ENCODE results near the gene GALNT2.

Gene GALNT2

DNA sequence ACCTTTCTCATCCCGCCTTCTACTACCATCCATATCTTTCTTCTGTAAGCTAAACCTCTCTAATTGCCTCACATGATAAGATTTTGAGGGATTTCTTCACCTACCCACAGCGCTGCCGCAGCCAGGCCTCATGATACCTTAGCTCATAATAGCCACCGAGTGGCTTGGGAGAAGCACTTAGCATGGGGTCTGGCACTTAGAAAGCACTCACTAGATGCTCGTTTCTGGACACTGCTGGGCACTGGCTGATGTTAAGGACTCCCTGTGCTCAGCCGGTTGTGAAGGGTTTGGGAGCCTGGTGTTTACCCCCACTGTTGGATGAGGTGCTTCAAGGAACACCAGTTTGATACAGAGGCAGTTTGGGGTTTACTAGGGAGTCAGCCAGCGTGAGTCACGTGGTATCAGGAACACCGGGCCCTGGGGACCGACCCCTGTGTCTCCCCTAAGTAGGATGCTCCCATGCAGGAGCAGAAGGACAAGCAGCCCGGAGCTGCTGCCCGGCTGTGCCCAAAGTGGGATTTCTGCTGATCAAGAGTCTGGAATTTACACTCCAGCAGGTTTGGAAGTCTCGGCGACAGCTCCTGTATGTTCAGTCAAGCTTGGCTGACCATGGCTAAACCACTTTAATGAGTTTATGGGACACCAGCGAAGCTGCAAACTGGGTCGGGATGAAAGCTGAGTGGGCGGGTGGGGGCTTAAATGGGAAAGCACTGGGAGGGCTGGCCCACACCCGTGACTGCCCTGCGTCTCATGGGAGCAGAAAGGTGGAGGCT, 63.3 kb downstream of the GALNT2 start:
- no peak for DNase-seq (ENCODE audit: low spot score)

DNA sequence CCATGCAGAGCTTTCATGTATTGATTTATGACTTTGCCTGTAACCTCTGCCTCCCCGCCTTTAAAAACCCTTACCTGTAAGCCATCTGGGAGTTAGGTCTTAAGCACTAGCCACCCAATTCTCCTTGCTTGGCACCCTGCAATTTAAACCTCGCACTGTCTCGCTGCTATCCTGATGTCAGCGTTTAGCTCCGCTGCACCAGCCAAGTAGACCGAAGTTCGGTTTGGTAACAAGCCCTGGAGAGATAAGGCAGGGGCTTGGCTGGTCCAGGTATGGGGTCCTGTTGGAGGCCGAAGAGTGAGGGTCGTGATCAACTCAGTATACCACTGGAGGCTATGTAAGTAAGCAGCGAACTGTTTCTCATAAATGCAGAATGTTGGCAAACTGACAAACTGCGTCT, 64.4 kb downstream of the GALNT2 start:
- no peak for DNase-seq (ENCODE audit: low spot score)

DNA sequence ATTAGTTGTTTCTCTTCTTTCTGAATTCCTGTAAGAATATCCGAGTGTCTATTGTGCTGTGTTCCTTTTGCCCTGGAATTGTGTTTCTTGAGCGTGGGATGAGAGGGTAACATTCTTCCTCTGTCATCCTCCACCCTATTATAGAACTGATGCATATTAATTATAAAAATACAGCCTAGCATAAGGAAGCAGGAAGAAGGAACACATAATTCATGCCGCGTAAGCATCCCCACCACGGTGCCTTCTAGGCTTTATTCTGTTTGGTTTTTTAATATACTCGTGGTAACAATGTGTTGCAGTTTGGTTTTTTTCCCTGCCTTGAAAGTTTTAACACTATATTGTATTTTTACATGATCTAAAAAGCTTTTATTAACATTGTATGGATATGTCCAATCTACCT, 65.7 kb downstream of the GALNT2 start:
- DNase-seq (ENCODE audit: low spot score) = no peak

- DNase-seq (ENCODE audit: low spot score) = no peak
These were observed 68.7 kb downstream of the GALNT2 start for GRCh38 chr1:230135726-230136125.

GRCh38 chr1:230136453-230137336, 69.7 kb downstream of the GALNT2 start:
- no peak for DNase-seq (ENCODE audit: low spot score)

DNA sequence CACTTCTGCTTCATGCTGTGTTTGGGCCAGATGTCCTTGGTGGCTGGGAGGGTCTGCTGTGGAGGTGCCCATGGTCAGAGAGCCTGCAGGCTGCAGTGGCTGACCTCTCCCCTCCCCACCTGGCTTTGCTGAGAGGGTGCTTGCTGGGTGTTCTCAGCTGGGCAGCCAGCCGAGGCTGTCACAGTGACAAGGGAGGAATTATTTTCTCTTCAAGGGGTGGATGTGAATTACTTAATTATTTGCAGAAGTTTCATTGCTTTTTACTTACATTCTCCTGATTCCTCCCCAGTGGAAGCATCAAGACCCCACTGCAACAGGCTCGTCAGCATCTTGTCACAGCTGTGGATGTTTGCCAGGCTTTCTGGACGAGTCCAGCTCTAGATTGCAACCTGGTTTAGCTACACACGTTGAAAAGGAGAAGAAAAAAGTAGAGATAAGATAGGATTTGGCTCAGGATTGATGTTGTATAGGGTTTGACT, 70.3 kb downstream of the GALNT2 start:
- no peak for DNase-seq (ENCODE audit: low spot score)

DNA sequence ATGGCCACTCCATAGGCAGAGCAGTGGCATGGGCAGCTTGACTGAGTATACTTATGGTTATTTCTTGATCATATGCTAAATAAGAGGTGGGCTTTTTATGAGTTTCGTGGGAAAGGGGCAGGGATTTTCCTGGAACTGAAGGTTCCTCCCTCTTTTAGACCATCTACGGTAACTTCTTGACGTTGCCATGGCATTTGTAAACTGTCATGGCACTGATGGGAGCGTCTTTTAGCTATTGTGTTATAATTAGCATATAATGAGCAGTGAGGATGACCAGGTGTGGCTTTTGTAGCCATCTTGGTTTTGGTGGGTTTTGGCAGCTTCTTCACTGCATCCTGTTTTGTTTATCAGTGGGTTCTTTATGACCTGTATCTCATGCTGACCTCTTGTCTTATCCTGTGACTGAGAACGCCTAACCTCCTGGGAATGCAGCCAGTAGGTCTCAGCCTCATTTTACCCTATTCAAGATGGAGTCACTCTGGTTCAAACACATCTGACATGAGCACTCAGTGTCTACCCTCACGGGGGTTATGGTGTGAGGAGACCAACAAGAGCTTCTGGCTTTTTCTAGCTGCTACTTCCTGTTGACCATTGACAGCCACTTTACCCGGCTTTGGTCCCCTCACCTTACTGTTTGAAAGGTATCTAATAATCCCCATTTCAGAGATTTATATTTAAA, 71.7 kb downstream of the GALNT2 start:
- no peak for DNase-seq (ENCODE audit: low spot score)

DNA sequence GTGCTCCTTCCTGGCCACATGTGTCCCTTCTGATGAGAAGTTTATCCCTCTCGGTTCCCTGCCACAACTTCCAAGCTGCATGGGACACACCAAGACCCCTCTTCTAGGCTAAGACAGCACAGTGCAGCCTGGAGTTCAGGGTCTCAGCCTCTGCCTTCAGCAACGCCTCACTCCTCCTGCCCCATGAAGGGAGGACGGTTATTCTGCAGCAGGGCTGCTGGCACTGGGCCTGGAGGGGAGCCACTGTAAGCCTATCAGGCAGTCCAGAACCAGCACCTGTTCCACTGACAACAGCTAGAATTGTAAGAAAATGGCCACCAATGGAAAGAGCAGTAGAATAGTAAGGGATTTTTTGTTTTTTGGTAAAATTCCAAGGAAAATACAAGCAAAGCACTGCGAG, 72.3 kb downstream of the GALNT2 start:
- DNase-seq (ENCODE audit: low spot score) = no peak

DNA sequence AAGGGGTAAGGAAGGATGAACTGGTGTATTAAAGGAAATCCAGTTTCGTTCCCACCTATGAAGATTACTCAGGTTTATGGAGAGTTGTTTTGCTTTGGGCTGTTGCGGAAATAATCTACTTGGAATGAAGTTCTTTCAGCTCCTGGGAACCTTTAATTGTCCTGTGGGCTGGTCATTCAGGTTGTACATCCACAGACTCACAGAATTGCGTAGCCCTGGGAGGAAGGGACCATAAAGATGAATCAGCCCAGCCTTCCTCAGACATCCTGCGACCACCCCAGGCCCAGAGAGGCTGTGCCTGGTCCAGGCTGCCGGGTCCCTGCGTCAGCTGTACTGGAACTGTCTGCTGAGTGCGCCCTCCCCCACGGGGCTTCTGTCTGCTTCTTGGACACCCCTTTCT, 72.7 kb downstream of the GALNT2 start:
- no peak for DNase-seq (ENCODE audit: low spot score)

- no peak for DNase-seq (ENCODE audit: low spot score)
These were observed 73.4 kb downstream of the GALNT2 start for GRCh38 chr1:230140221-230141020.

- no peak for DNase-seq (ENCODE audit: low spot score)
These were observed 74.1 kb downstream of the GALNT2 start for GRCh38 chr1:230141021-230141648.

DNA sequence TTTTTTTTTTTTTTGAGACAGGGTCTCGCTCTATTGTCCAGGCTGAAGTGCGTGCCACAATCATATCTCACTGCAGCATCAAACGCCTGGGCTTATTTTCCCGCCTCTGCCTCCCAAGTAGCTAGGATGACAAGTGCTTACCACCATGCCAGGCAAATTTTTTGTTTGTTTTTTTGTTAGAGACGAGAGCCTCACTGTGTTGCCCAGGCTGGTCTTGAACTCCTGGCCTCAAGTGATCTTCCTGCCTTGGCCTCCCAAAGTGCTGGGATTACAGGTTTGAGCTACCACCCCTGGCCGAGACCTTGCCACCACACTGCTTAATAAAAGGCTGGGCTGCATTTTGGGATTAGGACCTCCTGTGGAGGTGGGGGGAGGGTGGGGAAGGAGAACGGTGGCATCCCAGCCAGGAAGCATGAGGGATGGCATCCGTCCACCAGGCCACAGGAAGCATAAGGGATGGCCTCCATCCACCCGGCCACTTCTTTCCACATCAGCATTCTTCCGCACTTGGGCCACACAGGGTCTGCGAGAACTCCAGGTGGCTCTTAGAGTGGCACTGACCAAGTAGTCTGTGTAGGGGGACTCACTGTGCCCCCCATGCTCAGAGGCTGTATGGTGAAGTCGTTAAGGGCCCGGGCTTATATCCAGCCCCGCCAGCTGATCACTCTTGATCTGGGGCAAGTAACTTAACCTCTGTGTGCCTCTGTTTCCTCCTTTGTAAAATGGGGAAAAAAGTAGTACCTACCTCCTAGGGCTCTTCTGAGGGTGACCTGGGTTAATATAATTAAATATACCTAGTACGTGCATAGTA, 75.0 kb downstream of the GALNT2 start:
- DNase-seq (ENCODE audit: low spot score) = no peak

GRCh38 chr1:230142608-230143210, 75.7 kb downstream of the GALNT2 start:
- DNase-seq (ENCODE audit: low spot score) = no peak

- DNase-seq (ENCODE audit: low spot score) = no peak
These were observed 76.5 kb downstream of the GALNT2 start for GRCh38 chr1:230143534-230143933.

DNA sequence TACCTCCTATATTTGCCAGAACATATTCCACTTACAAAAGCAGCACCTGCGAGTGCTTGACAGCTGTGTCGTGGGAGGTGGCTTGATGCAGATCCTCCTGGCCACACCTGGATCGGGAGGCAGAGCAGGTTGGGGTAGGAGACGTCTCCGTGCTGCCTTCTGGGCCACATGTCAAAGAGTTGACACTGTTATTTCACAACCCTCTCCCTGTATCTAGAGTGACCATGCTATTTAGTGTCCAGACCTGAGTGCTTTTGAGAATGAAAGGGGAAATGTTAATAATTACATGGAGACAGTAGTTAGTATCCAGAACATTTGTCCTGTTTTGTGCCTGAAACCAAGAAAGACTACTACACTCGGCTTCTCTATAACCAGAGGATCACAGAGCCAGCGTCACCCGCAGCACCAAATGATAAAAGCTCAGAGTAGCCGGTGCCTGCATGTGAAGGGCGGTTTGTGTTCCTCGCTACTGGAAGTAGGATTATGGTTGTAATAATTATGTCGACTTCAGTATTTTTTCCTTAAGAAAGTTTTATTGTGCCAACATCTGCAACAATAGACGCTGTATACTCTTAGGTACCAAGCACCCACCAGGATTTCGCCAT, 77.1 kb downstream of the GALNT2 start:
- DNase-seq (ENCODE audit: low spot score) = no peak

- no peak for DNase-seq (ENCODE audit: low spot score)
These were observed 77.9 kb downstream of the GALNT2 start for GRCh38 chr1:230144758-230145504.

GRCh38 chr1:230145505-230145899, 78.5 kb downstream of the GALNT2 start:
- DNase-seq (ENCODE audit: low spot score) = no peak

DNA sequence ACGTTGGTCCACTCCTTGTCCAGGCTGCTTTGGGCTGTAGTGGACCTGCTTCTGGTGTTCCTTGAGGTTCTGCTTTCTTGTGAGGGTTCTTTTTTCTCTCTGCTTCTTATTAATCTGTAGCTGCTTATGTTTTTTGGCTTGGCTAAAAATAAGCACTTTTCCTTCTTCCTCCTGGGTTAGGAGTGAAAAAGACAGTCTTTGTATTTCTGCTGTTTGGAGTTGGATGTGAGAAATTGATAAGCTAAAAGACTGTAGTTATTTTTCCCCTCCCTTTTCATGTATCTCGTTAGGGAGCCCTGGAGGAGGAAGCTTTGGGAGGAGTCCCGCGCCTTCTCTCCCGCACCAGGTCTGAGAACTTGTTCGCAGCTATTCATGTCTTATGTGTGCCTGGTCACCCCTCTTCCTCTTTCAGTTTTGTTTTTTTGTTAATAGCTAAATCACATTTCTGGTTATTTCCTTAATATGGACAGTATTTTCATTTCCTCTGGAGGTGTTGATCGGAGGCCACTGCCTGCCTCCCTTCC, 79.0 kb downstream of the GALNT2 start:
- DNase-seq (ENCODE audit: low spot score) = no peak

DNA sequence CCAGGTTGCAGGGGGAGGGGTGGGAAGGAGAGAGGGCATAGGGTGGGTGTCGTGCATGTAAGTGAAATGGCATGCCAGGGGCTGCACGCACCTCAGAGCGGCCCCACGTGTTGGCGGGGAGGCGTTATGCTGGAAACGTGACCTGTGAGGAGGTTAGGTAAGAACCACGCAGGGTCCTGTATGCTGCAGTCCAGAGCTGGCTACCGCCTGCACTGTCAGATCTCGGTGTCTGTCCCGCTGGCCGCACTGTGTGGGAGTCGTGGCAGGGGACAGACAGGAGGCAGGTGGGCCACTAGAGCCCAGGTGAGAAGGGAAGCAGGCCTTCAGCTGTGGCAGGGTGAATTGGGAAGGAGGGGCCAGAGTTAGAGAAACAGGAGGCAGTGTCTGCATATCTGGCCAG, 79.7 kb downstream of the GALNT2 start:
- DNase-seq (ENCODE audit: low spot score) = no peak

Measured in CD4-positive, alpha-beta T cell treated with Interleukin-15 for 4 hours (primary cell).